ENCODE measurements around the gene MACROD2. TPM values are rescaled to one million over a fixed set of nuclear protein-coding genes. Genes with fewer than 3 reads are reported as not detected.

Gene MACROD2
- polyA plus RNA-seq, 6 donors from 2014 or later: 27.2 to 49.3 (median 36.4) TPM

- ATAC-seq (ENCODE audit: low read depth in 2 of 2) (no peak), DNase-seq (no peak)
- Mint-ChIP-seq H3K27ac (no peak overlapping the region), H3K36me3 (no peaks in the 10 kb centered on the region), H3K9me3 (no peaks in the 10 kb centered on the region), H3K27me3 (peaks cover 0 to 21% (median 7%) of the 10 kb centered on the region in 3 donors), H3K4me3 (no peak overlapping the region), H3K4me1 (no peaks in the 10 kb centered on the region)
Measured at GRCh38 chr20:15378151-15378550, 1382.8 kb downstream of the MACROD2 start.

- Mint-ChIP-seq H3K36me3 (no peaks in the 10 kb centered on the region), H3K27me3 (peaks cover 0 to 21% (median 2%) of the 10 kb centered on the region in 3 donors), H3K9me3 (no peaks in the 10 kb centered on the region), H3K4me1 (no peaks in the 10 kb centered on the region), H3K4me3 (no peak overlapping the region), H3K27ac (no peak overlapping the region)
- DNase-seq (no peak), ATAC-seq (ENCODE audit: low read depth in 2 of 2) (no peak)
Measured at GRCh38 chr20:15379681-15380296, 1384.5 kb downstream of the MACROD2 start.

GRCh38 chr20:15380770-15381169 lies 1385.5 kb downstream of the MACROD2 start:
- H3K4me1 Mint-ChIP-seq: no peaks in the 10 kb centered on the region
- ATAC-seq (ENCODE audit: low read depth in 2 of 2): no peak
- no peaks in the 10 kb centered on the region for H3K9me3 Mint-ChIP-seq
- peaks cover 0 to 21% (median 4%) of the 10 kb centered on the region in 3 donors for H3K27me3 Mint-ChIP-seq
- H3K36me3 Mint-ChIP-seq: no peaks in the 10 kb centered on the region
- no peak for DNase-seq
- H3K4me3 Mint-ChIP-seq: no peak overlapping the region
- H3K27ac Mint-ChIP-seq: no peak overlapping the region

- Mint-ChIP-seq H3K27ac (no peak overlapping the region), H3K4me3 (no peak overlapping the region)
Measured at GRCh38 chr20:15387228-15387627, 1391.9 kb downstream of the MACROD2 start.

GRCh38 chr20:15395457-15395856 lies 1400.1 kb downstream of the MACROD2 start:
- DNase-seq (no peak), ATAC-seq (ENCODE audit: low read depth in 2 of 2) (no peak)
- no peaks in the 10 kb centered on the region for H3K4me1 Mint-ChIP-seq
- H3K4me3 Mint-ChIP-seq: no peak overlapping the region
- no peaks in the 10 kb centered on the region for H3K36me3 Mint-ChIP-seq
- H3K27me3 Mint-ChIP-seq: peaks cover 0 to 15% (median 8%) of the 10 kb centered on the region in 3 donors
- no peak overlapping the region for H3K27ac Mint-ChIP-seq
- H3K9me3 Mint-ChIP-seq: peaks cover 0 to 1% (median 0%) of the 10 kb centered on the region in 7 donors

More at GRCh38 chr20:15387228-15387627, 1391.9 kb downstream of the MACROD2 start:
- no peaks in the 10 kb centered on the region for H3K36me3 Mint-ChIP-seq
- DNase-seq (no peak), ATAC-seq (ENCODE audit: low read depth in 2 of 2) (no peak)
- H3K9me3 Mint-ChIP-seq: peaks cover 0 to 6% (median 0%) of the 10 kb centered on the region in 7 donors
- H3K27me3 Mint-ChIP-seq: peaks cover 0 to 10% (median 8%) of the 10 kb centered on the region in 3 donors
- H3K4me1 Mint-ChIP-seq: no peaks in the 10 kb centered on the region

GRCh38 chr20:15396026-15396425 lies 1400.7 kb downstream of the MACROD2 start:
- Mint-ChIP-seq H3K4me1 (no peaks in the 10 kb centered on the region), H3K9me3 (peaks cover 0 to 1% (median 0%) of the 10 kb centered on the region in 7 donors), H3K4me3 (no peak overlapping the region), H3K27me3 (peaks cover 0 to 15% (median 8%) of the 10 kb centered on the region in 3 donors), H3K36me3 (no peaks in the 10 kb centered on the region), H3K27ac (no peak overlapping the region)
- DNase-seq: no peak
- no peak for ATAC-seq (ENCODE audit: low read depth in 2 of 2)

GRCh38 chr20:15396900-15397299 lies 1401.6 kb downstream of the MACROD2 start:
- Mint-ChIP-seq H3K27me3 (peaks cover 0 to 15% (median 8%) of the 10 kb centered on the region in 3 donors), H3K27ac (no peak overlapping the region), H3K4me1 (no peaks in the 10 kb centered on the region), H3K9me3 (peaks cover 0 to 1% (median 0%) of the 10 kb centered on the region in 7 donors), H3K36me3 (no peaks in the 10 kb centered on the region), H3K4me3 (no peak overlapping the region)
- no peak for ATAC-seq (ENCODE audit: low read depth in 2 of 2)
- DNase-seq: no peak

GRCh38 chr20:15399781-15400180 lies 1404.5 kb downstream of the MACROD2 start:
- H3K9me3 Mint-ChIP-seq: peaks cover 0 to 10% (median 3%) of the 10 kb centered on the region in 7 donors
- H3K36me3 Mint-ChIP-seq: no peaks in the 10 kb centered on the region
- H3K4me1 Mint-ChIP-seq: no peaks in the 10 kb centered on the region
- ATAC-seq (ENCODE audit: low read depth in 2 of 2): no peak
- H3K27ac Mint-ChIP-seq: no peak overlapping the region
- peaks cover 0 to 10% (median 3%) of the 10 kb centered on the region in 3 donors for H3K27me3 Mint-ChIP-seq
- H3K4me3 Mint-ChIP-seq: no peak overlapping the region
- DNase-seq: no peak

GRCh38 chr20:15406072-15406471 lies 1410.8 kb downstream of the MACROD2 start:
- H3K4me3 Mint-ChIP-seq: no peak overlapping the region
- ATAC-seq (ENCODE audit: low read depth in 2 of 2): no peak
- no peaks in the 10 kb centered on the region for H3K4me1 Mint-ChIP-seq
- no peaks in the 10 kb centered on the region for H3K36me3 Mint-ChIP-seq
- H3K9me3 Mint-ChIP-seq: peaks cover 0 to 10% (median 2%) of the 10 kb centered on the region in 7 donors
- no peak overlapping the region for H3K27ac Mint-ChIP-seq
- DNase-seq: no peak
- H3K27me3 Mint-ChIP-seq: peaks cover 5 to 11% (median 5%) of the 10 kb centered on the region in 3 donors

- Mint-ChIP-seq H3K4me1 (no peaks in the 10 kb centered on the region), H3K36me3 (no peaks in the 10 kb centered on the region), H3K9me3 (peaks cover 0 to 2% (median 0%) of the 10 kb centered on the region in 7 donors), H3K27me3 (peaks cover 0 to 9% (median 0%) of the 10 kb centered on the region in 3 donors), H3K27ac (no peak overlapping the region), H3K4me3 (no peak overlapping the region)
- no peak for ATAC-seq (ENCODE audit: low read depth in 2 of 2)
- no peak for DNase-seq
Measured at GRCh38 chr20:15411781-15412180, 1416.5 kb downstream of the MACROD2 start.

- ATAC-seq (ENCODE audit: low read depth in 2 of 2): no peak
- no peak for DNase-seq
- no peaks in the 10 kb centered on the region for H3K4me1 Mint-ChIP-seq
- no peak overlapping the region for H3K4me3 Mint-ChIP-seq
- no peaks in the 10 kb centered on the region for H3K36me3 Mint-ChIP-seq
- peaks cover 0 to 4% (median 4%) of the 10 kb centered on the region in 3 donors for H3K27me3 Mint-ChIP-seq
- H3K27ac Mint-ChIP-seq: no peak overlapping the region
- H3K9me3 Mint-ChIP-seq: peaks cover 0 to 2% (median 0%) of the 10 kb centered on the region in 7 donors
Measured at GRCh38 chr20:15415908-15416307, 1420.6 kb downstream of the MACROD2 start.

GRCh38 chr20:15419856-15420255 lies 1424.5 kb downstream of the MACROD2 start:
- DNase-seq (no peak), ATAC-seq (ENCODE audit: low read depth in 2 of 2) (no peak)
- Mint-ChIP-seq H3K27me3 (peaks cover 0 to 4% (median under 1%) of the 10 kb centered on the region in 3 donors), H3K4me1 (no peaks in the 10 kb centered on the region), H3K4me3 (no peak overlapping the region), H3K27ac (no peak overlapping the region), H3K36me3 (no peaks in the 10 kb centered on the region), H3K9me3 (peaks cover 0 to 12% (median 2%) of the 10 kb centered on the region in 7 donors)

GRCh38 chr20:15422966-15423365 lies 1427.7 kb downstream of the MACROD2 start:
- H3K36me3 Mint-ChIP-seq: peaks cover 0 to 4% of the 10 kb centered on the region in 2 donors
- H3K27me3 Mint-ChIP-seq: peaks cover 8 to 10% (median 9%) of the 10 kb centered on the region in 3 donors
- no peak for ATAC-seq (ENCODE audit: low read depth in 2 of 2)
- H3K27ac Mint-ChIP-seq: no peak overlapping the region
- peaks cover 0 to 21% (median 3%) of the 10 kb centered on the region in 7 donors for H3K9me3 Mint-ChIP-seq
- no peaks in the 10 kb centered on the region for H3K4me1 Mint-ChIP-seq
- H3K4me3 Mint-ChIP-seq: no peak overlapping the region
- no peak for DNase-seq

- H3K27ac Mint-ChIP-seq: no peak overlapping the region
- no peak overlapping the region for H3K4me3 Mint-ChIP-seq
- no peaks in the 10 kb centered on the region for H3K36me3 Mint-ChIP-seq
- H3K4me1 Mint-ChIP-seq: no peaks in the 10 kb centered on the region
- peaks cover 5 to 14% (median 7%) of the 10 kb centered on the region in 3 donors for H3K27me3 Mint-ChIP-seq
- DNase-seq (no peak), ATAC-seq (ENCODE audit: low read depth in 2 of 2) (no peak)
- H3K9me3 Mint-ChIP-seq: peaks cover 0 to 13% (median 4%) of the 10 kb centered on the region in 7 donors
Measured at GRCh38 chr20:15439551-15439950, 1444.2 kb downstream of the MACROD2 start.
